ENCODE measurements around the gene R3HDM4. TPM values are rescaled to one million over a fixed set of nuclear protein-coding genes. Genes with fewer than 3 reads are reported as not detected.
"Not testable (repeated sequence)": the region's sequence is repeated elsewhere in the genome, so short reads cannot be mapped to it uniquely, and the experiment has no call there.

The R3HDM4 gene
- total RNA-seq, 2 donors from 2014 or later: 54.6 to 66.4 TPM

DNA sequence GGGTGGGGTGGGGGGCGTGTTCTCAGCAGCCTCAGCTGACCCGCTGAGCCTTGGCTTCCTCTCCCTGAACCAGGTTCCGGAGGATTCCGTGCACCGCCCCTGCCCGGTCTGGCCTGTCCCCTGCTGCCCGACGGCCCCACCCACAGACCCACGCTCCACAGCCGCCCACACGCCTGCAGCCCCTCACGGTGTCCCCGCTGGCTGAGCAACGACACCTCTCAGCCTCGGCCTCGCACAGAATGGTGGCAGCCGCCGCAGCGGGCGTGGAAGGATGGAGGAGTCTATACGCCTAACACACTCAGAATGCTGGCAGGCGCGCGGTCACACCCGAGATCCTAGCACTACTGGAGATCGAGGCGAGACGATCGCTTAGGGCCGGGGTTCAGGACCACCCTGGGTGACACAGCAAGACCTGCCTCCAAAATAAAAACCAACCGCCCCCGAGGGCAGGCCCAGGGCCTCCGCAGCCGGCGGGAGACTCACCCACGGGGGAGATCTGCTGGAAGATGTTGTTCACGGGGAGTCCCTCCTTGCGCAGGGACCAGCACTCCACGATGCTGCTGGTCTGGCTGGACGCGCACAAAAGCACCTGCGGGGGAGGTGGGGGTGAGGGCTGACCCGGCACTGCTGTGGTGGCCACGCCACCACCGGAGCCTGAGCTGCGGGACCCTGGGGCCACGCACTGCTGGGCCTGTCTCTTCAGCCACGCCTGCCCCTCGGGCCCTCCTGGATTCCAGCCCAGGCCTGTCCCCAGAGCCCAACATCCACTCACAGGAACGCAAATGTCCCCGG lies 28.4 kb downstream of the R3HDM4 start:
- intact Hi-C loops (cut with DNase I, micrococcal nuclease): no loop called here
- ATAC-seq: no peak
- DNase-seq: no peak

DNA sequence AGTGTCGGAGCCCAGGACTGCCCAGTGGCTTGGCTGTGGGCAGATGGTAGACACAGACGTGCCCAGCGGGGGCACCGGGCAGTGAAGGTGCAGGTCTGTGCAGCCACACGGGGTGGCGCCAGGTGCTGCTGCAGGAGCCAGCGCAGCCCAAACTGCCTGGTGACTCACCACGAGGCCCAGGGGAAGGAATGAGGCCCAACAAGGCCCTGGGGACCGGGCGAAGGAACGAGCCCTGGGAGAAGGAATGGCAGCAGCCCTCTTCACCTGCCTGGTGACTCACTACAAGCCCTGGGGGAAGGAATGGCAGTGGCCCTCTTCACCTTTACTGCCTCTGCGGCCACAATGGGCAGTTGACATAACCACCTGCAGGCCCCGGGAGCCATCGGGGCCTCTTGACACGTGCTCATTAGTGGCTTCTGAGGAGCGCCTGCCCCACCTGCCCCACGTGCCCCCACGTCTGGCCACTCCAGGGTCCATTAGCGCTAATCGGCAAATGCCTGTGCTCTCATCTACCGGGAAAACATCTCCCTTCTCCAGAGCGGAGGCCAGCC lies 29.3 kb downstream of the R3HDM4 start:
- ATAC-seq (no peak), DNase-seq (no peak)
- intact Hi-C loops (cut with DNase I, micrococcal nuclease): no loop called here

DNA sequence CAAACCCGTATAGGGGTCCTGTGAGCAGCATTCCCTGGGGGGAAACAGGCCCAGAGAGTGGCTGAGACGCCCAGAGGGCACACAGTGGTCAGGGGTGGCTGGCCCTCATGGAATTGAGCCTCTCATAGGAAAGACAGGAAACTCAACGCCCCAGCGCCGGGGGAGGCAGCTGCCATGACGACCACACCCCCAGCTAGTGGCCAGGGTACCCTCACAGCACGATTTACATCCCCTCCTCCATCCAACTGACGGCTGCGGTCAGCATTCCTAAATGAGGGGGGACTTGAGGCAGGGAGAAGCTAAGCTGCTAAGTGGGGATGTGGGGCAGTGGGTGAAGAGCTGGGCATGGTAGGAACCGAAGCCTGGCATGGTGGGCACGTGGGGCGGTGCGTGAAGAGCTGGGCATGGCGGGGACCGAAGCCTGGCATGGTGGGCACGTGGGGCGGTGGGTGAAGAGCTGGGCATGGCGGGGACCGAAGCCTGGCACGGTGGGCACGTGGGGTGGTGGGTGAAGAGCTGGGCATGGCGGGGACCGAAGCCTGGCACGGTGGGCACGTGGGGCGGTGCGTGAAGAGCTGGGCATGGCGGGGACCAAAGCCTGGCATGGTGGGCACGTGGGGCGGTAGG lies 30.0 kb downstream of the R3HDM4 start:
- intact Hi-C loops (cut with DNase I, micrococcal nuclease): no loop called here
- DNase-seq (no peak), ATAC-seq (no peak)

DNA sequence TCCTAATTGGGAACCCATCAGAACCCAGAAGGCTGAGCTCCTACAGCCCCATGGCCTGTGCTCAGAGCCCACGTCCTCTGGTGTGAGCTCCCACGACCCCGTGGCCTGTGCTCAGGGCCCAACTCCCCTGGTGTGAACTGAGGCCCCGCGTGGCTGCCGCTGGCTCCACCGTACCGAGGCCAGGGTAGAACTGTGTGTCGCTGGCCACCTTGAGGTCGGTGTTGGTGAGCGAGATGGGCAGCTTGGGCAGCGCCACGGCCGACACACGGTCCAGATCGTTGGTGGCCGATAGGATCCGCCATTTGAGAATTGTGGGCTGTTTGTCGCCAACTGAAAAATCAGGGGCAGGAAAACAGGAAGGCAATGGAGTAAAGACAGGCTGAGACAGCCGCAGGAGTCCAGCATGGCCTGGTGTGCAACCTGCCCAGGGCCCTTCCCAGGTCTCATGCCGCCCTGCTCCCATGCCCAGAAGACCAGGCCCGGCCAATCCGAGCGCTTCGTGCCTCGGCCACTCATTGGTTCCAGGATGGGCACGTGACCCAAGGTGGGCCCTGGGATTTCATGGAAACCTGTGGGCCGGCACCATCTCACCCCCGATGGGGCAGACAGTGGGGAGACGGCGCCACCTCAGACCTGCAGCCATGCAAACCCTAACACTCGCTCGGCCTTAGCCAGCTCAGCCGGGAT lies 31.5 kb downstream of the R3HDM4 start:
- no peak for ATAC-seq
- DNase-seq: no peak
- intact Hi-C loops (cut with DNase I, micrococcal nuclease): no loop called here

DNA sequence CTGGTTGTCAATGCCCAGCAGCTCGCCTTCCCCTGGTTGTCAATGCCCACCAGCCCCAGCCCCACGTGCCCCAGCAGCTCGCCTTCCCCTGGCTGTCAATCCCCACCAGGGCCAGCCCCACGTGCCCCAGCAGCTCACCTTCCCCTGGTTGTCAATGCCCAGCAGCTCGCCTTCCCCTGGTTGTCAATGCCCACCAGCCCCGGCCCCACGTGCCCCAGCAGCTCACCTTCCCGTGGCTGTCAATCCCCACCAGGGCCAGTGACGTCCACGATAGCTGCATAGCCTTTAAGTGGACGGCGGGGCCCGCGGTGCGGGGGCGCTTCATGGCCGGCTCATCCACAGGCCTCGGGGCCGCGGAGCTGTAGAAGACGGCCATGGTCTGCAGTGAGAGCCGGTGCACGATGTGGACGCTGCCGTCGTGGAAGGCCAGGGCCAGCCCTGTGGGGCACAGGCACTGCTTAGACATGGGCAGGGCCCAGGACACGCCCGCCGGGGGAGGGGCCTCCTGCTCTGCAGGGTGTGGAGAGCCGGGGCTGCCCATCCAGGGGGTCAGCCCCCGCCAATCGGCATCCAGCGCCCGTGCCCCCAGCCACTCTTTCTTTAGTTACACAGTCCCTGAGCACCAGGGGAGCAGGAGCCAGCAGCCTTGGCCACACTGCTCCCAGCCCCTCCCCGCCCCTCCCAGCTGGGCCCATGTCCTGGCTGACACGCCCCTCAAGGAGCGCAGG lies 33.1 kb downstream of the R3HDM4 start:
- intact Hi-C loops (cut with DNase I, micrococcal nuclease): no loop called here
- DNase-seq (no peak), ATAC-seq (peak; percentile 57)

DNA sequence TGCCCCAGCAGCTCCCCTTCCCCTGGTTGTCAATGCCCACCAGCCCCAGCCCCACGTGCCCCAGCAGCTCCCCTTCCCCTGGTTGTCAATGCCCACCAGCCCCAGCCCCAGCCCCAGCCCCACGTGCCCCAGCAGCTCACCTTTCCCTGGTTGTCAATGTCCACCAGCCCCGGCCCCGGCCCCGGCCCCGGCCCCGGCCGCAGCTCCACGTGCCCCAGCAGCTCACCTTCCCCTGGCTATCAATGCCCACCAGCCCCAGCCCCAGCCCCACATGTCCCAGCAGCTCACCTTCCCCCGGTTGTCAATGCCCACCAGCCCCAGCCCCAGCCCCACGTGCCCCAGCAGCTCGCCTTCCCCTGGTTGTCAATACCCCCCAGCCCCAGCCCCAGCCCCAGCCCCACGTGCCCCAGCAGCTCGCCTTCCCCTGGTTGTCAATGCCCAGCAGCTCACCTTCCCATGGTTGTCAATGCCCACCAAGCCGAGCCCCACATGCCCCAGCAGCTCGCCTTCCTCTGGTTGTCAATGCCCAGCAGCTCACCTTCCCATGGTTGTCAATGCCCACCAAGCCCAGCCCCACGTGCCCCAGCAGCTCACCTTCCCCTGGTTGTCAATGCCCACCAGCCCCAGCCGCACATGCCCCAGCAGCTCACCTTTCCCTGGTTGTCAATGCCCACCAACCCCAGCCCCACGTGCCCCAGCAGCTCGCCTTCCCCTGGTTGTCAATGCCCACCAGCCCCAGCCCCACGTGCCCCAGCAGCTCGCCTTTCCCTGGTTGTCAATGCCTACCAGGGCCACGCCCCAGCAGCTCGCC lies 34.1 kb downstream of the R3HDM4 start:
- DNase-seq; ATAC-seq; intact Hi-C loops (cut with DNase I, micrococcal nuclease): not testable (repeated sequence)

DNA sequence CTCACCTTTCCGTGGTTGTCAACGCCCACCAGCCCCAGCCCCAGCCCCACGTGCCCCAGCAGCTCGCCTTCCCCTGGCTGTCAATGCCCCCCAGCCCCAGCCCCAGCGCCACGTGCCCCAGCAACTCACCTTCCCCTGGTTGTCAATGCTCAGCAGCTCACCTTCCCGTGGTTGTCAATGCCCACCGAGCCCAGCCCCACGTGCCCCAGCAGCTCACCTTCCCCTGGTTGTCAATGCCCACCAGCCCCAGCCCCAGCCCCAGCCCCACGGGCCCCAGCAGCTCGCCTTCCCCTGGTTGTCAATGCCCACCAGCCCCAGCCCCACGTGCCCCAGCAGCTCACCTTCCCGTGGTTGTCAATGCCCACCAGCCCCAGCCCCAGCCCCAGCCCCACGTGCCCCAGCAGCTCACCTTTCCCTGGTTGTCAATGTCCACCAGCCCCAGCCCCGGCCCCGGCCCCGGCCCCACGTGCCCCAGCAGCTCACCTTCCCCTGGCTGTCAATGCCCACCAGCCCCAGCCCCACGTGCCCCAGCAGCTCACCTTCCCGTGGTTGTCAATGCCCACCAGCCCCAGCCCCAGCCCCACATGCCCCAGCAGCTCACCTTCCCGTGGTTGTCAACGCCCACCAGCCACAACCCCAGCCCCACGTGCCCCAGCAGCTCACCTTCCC lies 34.9 kb downstream of the R3HDM4 start:
- DNase-seq; ATAC-seq; intact Hi-C loops (cut with DNase I, micrococcal nuclease): not testable (repeated sequence)

DNA sequence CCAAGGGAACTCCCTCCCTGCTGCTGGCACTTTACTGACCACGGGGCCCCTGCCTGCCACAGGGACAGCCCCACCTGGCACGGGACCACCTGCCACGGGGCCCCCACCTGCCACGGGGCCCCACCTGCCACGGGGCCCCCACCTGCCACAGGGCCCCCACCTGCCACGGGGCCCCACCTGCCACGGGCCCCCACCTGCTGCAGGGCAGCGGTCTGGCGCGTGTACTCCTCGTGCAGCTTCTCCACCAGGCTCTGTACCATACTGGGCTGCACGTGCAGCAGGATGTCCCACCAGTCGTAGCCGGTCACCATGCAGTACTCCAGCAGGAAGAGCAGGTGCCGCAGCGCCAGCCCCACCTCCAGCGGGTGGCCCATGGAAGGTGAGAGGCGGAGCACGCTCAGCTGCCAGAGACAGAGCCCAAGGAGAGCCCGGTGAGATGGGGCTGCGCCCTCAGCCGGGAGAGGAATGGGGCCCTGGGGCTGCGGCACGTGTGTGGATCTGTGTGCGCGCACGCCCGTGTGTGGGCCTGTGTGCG lies 36.2 kb downstream of the R3HDM4 start:
- intact Hi-C loops (cut with DNase I, micrococcal nuclease): no loop called here
- DNase-seq (no peak), ATAC-seq (no peak)

DNA sequence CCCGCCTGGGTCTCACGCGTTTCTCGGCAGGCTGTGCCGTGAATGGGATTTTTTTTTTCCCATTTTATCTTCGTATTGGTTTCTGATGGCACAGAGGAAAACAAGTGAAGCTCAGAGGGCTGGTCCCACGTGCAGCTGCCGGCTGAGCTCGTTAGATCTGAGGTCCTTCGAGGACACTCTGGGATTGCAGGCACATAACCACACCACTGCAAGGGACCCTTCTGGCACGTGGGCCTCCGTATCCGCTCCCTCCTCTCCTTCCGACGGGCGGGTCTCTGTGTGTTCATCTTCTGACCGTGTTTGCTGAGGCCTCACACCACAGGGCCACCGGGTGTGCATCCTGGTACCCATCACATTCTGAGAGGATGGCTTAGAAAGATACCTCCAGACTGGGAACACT lies 36.9 kb downstream of the R3HDM4 start:
- ATAC-seq: no peak
- no peak for DNase-seq

DNA sequence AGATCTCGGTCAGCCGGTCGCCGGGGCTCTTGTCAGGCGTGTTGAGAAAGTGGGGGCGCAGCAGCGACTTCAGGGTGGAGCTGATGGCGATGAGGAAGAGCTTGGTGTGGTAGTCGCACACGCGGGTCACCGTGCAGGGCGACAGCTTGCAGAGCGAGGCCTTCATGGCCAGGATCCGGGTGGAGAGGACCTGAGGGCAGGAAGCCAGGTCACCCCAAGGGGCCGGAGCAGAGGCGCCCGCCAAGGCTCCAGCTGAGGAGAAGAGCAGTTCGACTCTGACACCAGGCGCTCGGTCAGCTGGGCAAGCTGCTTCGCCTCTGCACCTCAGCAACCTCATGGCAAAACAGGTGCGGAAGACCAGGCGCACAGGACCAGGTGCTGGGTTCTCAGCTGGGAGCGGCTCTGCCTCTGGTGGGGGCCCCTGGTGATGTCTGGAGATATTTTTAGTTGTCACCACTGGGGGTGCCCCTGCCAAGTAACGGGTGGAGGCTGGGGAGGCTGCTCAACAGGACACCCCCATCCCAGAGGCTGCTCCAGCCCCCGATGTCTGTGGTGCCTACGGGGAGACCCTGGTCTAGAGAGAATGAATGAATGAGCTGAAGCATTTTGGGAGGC lies 37.6 kb downstream of the R3HDM4 start:
- no peak for ATAC-seq
- DNase-seq: no peak
- intact Hi-C loops (cut with DNase I, micrococcal nuclease): no loop called here

More for the DNA sequence above, 36.9 kb downstream of the R3HDM4 start:
- intact Hi-C loops (cut with DNase I, micrococcal nuclease): no loop called here

DNA sequence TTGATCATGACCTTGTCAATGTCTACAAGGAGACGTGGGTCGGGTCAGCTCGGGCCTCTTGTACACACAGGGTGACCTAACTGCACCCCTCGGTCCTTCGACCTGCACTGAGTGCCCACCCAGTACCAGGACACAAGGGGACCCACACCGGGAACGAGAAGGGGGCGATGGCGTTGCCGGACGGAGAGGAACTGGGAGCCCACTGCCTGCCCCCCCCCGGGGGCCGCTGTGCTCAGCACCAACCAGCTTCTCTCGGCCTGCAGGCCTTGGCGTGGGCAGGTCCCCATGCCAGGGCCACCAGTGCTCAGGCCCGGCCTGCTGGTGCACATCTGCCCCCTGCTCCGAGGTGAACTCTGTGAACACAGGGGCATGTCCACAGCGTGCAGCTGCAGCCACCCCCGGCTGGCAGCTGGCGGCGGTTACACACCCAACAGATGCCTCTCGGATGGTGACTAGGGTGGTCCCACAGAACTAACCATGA lies 39.4 kb downstream of the R3HDM4 start:
- intact Hi-C loops (cut with DNase I, micrococcal nuclease): no loop called here
- ATAC-seq: no peak
- no peak for DNase-seq

DNA sequence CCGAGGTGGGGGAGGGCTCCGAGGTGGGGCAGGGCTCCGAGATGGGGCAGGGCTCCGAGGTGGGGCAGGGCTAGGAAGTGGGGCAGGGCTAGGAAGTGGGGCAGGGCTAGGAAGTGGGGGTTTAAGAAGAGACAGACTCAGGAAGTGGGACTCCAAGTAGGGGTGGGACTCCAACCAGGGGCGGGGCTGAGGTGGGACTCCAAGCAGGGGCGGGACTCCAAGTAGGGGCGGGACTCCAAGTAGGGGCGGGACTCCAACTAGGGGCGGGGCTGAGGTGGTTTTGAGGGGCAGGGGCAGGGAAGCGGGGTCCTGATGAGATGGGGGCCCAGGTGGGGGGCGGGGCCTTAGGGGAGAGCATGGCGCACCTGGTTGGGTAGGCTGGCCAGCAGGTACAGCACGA lies 39.9 kb downstream of the R3HDM4 start:
- intact Hi-C loops (cut with DNase I, micrococcal nuclease): no loop called here

DNA sequence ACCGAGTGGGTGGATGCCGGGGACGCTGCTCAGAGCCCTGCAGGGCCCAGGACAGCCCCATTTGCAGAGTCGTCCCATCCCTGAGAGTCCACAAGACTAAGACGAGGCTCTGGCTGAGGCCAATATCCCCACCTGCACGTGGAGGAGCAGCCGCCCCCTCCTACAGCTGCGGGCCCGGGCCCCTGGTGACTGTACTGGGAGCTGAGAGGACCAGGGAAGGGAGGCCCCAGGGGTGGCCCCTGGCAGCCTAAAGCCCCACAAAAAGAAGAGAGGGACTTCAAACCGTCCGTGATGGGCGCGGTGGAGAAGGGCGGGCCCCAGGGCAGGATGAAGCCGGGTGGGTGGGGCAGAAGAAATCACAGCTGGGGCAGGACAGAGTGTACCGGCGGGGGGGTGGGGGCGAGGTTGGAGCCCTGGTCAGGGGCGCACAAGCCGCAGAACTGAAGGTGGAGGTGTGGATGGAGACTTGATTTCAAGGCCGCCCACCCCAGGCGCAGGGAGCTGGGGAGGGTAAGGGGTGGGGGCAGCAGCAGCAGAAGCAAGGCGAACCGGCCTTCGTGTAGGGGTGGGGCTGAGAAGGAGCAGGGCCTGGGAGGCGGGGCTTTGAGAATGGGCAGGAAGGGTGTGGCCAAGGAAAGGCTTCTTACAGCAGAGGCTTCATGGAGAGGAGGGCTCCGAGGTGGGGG lies 40.6 kb downstream of the R3HDM4 start:
- DNase-seq: peak; percentile 90 to 91
- intact Hi-C loops (cut with DNase I, micrococcal nuclease): no loop called here
- ATAC-seq: peak; percentile 84

More for the DNA sequence above, 39.9 kb downstream of the R3HDM4 start:
- ATAC-seq: peak; percentile 61
- peak; percentile 65 to 81 for DNase-seq

DNA sequence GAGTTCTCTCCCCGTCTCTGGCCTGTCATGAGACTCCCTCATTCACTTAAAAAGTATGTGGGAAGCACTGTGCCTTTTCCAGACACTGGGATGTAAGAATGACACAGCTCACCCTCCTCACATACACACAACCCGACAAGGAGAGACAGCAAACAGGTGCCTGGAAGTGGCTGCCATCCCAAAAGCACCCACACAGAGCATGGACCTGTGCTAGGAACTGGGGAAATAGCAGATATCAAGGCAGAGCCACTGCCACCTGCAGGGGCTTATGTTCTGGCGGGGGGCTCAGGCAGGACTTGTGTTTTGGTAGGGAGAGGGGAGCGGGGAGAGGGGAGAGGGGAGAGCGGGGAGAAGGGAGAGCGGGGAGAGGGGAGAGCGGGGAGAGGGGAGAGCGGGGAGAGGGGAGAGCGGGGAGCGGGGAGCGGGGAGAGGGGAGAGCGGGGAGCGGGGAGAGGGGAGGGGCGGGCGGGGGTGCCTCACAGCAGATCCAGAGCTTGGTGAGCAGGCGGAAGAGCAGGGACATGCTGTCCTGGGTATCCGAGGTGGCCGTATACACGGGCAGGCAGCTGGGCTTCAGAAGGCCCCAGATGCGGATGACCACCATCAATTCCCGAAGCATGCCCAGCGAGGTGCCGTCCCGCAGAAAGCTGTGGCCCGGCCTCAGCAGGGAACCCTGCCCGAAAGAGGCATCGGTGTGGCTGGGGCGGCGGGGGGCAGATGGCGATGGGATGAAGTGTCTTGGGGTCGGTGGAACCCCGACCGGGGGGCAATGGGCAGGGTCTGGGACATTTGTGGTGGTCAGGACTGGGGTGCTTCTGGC lies 41.4 kb downstream of the R3HDM4 start:
- intact Hi-C loops (cut with DNase I, micrococcal nuclease): no loop called here
- DNase-seq (no peak), ATAC-seq (peak; percentile 21)

DNA sequence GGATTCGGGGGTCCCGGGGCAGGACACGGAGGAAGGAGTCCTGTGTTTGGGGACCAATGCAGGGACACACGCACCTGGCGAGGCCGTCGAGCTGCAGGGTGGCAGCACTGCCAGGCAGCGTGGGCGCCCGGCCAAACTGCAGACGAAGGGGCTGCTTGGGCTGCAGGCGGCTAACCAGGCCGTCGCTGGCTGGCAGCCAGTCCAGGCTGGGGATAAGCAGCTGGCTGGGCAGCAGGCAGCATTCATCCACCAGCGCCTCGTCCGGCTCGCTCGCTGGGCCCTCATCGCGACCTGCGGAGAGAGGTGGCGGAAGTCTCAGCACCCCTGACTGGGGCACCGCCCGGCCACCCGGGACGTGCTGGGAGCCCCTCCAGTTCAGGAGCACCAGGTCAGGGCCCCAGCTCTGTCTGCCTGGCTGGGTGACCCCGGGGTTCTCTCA lies 42.0 kb downstream of the R3HDM4 start:
- DNase-seq (no peak), ATAC-seq (no peak)
- intact Hi-C loops (cut with DNase I, micrococcal nuclease): no loop called here

All from left colon (tissue), 2 donors.